GM21825 (cell line): ENCODE data around the gene SNRPB2.

Experiments
- ATAC-seq: cut with Tn5 transposase; IDR thresholded peaks from one replicate; pipeline ENCODE4 v1.9.1; 2021; ENCODE audit warnings: mild to moderate bottlenecking, moderate library complexity; ENCODE audit not compliant: unreplicated experiment

Gene SNRPB2

DNA sequence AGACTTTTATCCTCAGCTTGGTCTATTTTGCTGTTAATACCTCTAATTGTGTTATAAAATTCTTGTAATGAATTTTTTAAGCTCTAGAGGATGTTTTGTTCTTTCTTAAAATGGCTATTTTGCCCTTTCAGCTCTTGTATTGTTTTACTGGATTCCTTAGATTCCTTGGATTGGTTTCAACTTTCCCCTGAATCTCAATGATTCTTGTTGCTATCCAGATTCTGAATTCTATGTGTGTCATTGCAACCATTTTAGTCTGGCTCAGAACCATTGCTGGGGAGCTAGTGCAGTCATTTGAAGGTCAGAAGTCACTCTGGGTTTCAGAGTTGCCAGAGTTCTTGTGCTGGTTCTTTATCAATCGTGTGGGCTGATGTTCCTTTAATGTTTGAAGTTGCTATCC lies 55.4 kb downstream of the SNRPB2 start:
- no peak for ATAC-seq
